NOMO-1 (cell line): Measurements from ENCODE around the gene SOX1.

Experiments
- DNase-seq, 2 experiments: peaks; one replicate each; lab custom pipeline; 2025; ENCODE audit not compliant: unreplicated experiment in 2 of 2; lab: John Stamatoyannopoulos, UW

SOX1 gene

GRCh38 chr13:112104881-112105234, 37.9 kb downstream of the SOX1 start:
- no peak for DNase-seq

- DNase-seq = no peak
Observed at GRCh38 chr13:112105244-112105681, 38.3 kb downstream of the SOX1 start.

- no peak for DNase-seq
Observed at GRCh38 chr13:112105892-112106291, 38.9 kb downstream of the SOX1 start.

GRCh38 chr13:112106478-112107141, 39.7 kb downstream of the SOX1 start:
- DNase-seq = no peak

- DNase-seq = no peak
Observed at GRCh38 chr13:112107289-112107688, 40.3 kb downstream of the SOX1 start.

- no peak for DNase-seq
Observed at GRCh38 chr13:112110479-112110878, 43.5 kb downstream of the SOX1 start.

GRCh38 chr13:112111239-112111857, 44.4 kb downstream of the SOX1 start:
- DNase-seq = no peak

- DNase-seq = no peak
Observed at GRCh38 chr13:112112534-112113276, 45.8 kb downstream of the SOX1 start.

GRCh38 chr13:112113348-112113747, 46.4 kb downstream of the SOX1 start:
- DNase-seq = no peak

GRCh38 chr13:112113851-112114250, 46.9 kb downstream of the SOX1 start:
- no peak for DNase-seq

GRCh38 chr13:112114391-112114790, 47.4 kb downstream of the SOX1 start:
- DNase-seq = no peak

GRCh38 chr13:112115403-112116091, 48.6 kb downstream of the SOX1 start:
- no peak for DNase-seq

GRCh38 chr13:112116187-112116950, 49.4 kb downstream of the SOX1 start:
- DNase-seq = no peak

- no peak for DNase-seq
Observed at GRCh38 chr13:112117258-112117954, 50.5 kb downstream of the SOX1 start.

- no peak for DNase-seq
Observed at GRCh38 chr13:112117955-112118302, 51.0 kb downstream of the SOX1 start.

- DNase-seq = no peak
Observed at GRCh38 chr13:112118451-112119064, 51.6 kb downstream of the SOX1 start.

- no peak for DNase-seq
Observed at GRCh38 chr13:112119192-112120030, 52.5 kb downstream of the SOX1 start.

- DNase-seq = no peak
Observed at GRCh38 chr13:112120031-112120373, 53.1 kb downstream of the SOX1 start.
